Activated effector memory CD4-positive, alpha-beta T cell treated with Interleukin-2 at 50 U/mL for 16 hours (primary cell): Measurements from ENCODE around the gene SLC1A3.

ENCODE experiments used
- DNase-seq: peaks from one replicate; pipeline ENCODE4 v3.0.0-alpha.2; 2020

The SLC1A3 gene

DNA sequence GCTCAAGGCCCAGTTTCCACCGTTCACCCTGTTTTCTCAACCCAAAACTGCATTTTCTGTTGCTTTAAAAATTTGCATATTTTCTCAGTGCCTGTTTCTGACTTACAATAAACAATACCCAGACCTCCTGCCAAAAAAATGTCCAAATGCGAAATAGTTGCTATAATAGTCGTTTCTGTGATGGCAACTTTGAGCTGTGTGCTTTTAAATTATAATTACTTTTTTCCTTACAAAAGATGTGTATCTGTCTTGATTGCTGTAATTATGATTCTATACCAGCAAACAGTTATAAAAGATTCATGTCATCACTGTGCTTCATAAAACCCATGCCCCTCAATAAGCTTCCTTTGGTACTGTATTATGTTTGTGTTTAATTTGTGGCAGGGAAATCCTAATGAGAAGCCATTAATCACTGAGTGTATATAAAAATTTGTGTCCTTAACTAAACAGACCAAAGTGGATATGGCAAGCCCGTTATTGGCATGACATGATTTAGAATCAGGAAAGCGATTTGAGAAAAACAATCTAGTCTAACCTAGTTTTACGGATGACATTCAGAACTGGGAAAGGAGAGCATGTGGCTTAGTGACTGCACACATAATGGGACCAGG is 5.4 kb upstream of the SLC1A3 start:
- no peak for DNase-seq

DNA sequence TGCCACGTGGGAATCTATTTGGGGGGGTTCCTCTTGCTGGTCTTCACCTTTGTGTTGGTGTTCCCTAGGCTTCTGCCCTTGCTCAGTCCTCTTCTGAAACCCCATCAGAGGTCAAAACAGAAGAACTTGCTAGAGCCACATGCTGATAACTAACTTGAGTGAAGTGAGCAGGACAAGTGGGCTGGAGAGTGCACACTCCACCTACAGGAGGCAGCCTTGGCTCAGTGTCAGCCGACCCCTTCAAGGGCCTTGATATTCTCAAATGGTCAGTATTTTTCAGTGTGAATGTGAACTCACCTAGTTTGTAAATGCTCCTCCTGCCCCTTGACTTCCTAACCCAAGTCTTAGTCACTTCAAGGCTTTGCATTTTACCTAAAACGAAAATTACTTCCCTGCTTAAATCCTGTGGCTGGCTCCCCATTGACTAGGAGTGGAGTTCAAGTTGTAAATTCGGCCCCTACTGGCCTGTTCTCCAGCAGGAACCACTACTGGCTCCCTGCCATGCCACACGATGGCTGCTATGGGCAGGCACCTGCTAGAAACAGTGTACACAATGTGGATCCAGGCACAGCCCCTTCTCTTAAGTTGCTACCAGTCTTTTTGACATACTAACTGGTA is 3.6 kb upstream of the SLC1A3 start:
- no peak for DNase-seq

DNA sequence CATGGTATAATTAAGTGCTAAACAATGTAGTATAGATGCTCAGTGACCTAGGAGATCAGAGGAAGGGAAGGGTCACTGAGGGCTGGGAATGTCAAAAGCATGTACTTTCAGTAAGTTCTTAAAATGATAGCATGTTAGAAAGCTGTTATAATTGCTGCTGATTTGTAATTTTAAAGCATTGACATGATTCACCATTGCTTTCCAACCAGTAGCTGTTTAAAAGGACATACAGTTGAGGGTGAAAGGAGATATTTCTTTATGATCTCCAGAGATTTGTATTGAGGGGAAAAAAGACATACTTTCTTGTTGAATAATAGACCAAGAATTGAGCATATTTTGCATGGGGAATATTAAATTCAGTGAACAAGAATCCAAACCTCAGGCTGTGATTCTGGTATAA is 1.2 kb upstream of the SLC1A3 start:
- no peak for DNase-seq

DNA sequence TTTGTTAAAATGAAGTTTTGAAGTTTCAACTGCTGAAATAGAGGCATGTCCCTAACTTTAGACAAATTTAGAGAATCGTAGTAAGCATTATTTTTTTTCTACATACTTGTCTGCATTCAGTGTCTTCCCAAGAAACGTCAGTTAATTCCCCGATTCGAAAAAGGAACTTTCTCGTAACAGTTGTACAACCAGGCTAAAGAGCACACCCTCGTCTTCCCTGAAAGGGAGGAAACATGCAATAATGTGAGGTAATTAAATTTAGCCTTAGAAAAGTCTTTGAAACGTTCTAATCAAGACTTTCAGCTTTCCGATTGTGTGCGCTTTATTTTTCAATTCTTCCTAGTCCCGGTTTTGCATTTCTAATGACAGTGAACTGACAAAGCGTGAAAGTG is 374 bp upstream of the SLC1A3 start:
- no peak for DNase-seq

DNA sequence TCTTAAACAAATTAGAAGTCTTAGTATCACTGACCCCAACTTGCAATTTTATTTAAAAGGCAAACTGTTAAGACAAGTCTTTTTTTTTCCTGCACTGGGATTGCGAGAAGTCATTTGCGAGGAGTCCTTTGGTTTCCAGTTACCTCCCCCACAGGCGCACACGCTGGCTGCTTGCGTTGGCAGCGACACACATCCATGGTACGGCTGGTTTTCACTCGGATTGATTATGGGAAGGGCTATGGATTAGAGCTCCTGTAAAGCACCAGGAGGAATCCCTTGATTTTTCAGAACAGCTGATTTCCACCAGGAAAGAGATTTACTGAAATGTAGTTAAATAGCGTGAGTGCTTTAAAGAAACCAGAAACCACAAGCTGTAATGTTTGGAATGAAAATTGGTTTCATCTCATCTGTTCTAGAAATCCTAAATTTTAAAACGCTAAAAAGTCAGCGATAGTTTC is 737 bp downstream of the SLC1A3 start:
- no peak for DNase-seq

DNA sequence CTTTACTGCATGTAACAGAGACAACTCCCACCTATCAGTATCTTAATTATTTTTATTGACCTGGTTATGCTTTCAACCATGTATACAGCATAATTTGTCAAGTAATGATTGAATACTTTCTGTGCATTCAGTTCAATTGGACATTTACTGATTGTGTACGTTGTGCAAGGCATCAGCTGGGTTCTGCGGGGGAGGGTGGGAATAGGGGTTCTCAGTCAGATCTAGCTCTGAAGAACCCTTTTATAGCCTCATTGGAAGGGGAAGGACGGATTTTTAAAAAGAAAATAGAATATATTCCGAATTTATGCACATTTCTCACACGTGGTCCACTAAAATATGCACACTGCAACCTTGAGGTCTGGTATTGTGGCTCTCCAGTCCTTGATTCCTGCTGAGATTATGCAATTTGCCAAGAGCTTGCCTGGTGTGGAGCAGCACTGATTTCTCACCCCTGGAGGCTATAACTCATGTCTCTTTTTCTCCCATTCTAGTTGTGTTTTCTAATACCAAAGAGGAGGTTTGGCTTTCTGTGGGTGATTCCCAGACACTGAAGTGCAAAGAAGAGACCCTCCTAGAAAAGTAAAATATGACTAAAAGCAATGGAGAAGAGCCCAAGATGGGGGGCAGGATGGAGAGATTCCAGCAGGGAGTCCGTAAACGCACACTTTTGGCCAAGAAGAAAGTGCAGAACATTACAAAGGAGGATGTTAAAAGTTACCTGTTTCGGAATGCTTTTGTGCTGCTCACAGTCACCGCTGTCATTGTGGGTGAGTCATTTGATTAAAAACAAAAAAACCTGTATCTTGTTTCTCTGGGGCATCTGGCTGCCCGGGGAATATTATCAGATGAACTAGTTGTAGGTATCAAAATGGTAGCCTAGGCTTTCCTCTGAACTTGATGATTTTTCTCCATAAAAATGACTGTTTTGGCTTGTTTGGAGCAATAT is 1.7 kb downstream of the SLC1A3 start:
- DNase-seq, result no peak

DNA sequence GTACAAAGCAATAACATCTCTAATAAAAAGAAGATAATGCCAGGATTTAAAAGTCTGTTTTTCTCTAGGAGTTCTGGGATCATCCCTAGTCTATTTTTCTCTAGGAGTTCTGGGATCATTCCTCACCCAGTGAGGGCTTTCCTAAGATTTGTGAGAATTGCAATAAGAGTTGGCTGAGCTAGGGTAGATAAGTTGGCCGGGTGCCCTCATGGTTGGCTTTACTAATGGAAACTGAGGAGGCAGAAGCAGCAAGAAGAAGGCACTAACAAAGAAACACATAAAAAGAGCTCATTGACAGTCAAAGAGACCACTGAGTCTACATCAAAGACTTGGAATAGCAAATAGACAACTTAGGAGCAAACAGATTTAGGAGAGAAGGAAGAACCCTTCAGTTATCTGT is 4.2 kb downstream of the SLC1A3 start:
- DNase-seq, result no peak

DNA sequence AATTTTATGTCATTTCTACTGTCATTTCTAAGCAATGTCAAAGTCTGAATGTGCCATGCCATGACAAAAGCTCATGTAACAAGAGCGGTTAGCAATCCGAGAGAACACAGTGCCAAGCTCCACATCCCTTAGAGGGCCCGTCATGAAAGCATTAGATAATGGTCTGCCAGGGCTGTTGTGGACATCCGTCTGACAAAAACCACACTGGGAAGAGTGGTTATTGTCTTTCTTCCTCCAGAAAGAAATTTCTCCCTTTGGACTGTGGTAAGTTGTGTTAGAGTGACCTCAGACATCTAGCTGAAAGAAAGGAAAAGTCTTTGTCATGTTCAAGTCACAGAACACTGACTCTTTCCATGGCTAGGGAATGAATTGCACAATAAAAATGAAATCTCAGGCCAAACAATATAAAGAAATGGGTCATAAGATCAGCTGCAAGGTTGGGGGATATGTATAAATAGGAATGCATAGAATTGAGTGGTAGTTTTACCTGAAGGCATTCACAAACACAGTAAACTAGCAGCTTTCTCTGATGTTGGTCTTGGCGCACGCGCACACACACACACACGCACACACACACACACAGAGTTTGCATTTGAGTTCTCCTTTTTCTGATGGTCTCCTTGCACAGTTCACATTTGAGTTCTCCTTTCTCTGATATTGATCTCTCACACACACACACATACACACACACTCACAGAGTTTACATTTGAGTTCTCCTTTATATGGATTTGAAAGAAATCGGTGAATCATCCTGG is 5.3 kb downstream of the SLC1A3 start:
- no peak for DNase-seq

DNA sequence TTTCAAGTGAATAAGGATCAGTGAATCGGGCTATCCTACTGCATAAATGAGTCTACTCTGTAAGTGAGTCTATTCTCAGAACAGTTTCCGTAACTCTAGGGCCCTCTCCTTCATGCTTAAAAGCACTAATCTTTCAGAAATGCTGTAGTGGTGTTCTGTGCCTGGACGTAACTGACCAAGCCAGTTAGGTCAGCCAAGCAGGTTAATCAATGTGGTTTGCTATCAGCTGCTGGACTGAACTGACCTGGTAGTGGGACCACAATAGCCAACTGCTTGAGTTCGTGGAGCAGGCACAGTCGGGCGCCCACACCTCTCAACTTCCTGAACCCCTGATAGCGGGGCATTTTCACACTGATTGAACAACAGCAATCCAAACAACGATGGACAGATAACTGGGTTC is 6.8 kb downstream of the SLC1A3 start:
- no peak for DNase-seq

DNA sequence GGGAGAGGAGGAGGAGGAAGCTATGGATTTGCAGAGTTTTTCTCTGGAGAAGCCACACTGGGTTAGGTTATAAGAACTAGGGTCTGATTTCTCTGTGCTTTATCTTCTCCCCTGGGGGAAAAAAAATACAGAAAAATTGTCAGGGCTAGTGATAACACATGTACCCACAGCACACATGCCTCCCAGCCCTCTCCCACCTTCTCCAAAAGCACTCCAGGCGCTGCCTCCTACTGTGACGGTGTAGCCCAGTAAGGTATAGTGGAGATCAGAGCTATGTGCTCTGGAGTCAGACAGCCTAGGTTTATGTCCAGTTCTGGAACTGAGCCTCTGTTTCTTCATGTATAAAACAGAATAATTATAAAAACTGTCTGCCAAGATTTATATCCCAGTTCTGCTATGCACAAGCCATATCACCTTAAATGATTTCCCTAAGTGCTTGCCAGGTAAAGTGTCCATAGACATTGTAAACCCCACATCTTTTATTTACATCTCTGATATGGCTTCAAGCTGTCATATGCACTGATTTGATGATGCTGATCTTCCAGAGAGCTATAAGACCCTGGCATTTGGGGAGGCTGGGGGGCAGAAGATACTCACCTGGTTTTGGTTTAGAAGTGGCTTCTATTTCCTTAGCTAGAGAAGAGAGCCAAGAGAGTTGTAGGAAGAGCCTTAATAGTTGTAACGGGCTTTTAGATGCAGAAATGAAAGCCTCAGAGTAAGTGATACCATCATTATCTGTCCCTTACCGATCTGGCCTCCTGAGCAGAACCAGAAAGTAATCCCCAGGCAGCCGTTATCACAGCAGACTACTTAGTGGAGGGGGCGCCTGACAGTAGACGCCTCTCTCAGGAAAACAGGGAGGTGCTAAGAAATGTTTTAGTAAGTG is 7.6 kb downstream of the SLC1A3 start:
- DNase-seq, result no peak

DNA sequence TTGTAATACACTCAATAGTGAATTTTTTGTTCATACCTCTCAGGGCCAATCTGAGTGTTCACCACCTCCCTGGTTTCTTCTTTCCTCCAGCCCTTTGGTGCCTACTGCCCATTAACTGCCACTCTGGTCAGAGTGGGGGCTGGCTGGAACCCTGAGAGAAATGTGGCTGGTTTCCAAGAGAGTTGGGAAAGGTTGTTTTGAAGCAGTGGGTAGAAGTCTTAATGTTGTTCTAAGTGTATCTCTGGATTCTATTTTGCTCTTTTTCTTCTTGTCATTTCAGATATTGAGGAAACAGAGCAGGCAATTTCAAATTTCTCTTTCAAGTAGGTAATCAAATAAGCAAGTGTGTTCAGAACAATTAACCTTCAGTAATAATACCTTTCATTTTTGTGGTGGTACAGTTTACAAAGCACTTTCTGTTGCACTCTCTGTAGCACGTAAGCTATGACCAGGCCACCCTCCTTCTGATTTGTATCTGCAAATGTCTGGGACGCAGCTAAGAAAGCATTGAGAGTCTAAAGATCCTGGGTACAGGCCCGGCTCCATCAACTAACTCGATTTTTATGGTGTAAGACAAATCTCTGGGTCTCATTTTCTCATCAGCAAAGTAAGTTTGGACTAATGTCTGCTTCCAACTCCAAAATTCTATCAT is 8.4 kb downstream of the SLC1A3 start:
- DNase-seq, result no peak

DNA sequence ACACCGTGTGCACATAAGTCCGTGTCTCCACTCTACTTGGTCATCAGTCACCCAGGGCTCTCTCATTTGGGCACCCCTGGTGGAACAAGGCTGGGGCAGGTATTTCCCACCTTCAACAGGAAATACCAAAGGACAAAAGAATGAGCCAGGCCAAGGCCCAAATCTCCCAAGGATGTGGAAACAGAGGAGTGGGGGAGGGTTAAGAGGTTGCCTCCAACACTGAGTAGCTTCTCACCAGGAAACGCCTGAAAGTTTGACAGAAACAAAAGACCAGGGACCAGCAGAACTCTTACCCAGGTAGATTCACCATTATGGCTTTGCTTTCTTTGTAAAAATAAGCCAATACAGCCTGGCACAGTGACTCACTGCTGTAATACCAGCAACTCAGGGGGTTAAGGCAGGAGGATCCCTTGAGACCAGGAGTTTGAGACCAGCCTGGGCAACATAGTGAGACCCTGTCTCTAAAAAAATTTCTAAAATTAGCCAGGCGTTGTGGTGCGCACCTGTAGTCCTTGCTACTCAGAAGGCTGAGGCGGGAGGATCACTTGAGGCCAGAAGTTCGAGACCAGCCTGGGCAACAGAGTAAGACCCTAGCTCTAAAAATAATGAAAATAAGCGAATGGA is 12.7 kb downstream of the SLC1A3 start:
- no peak for DNase-seq

DNA sequence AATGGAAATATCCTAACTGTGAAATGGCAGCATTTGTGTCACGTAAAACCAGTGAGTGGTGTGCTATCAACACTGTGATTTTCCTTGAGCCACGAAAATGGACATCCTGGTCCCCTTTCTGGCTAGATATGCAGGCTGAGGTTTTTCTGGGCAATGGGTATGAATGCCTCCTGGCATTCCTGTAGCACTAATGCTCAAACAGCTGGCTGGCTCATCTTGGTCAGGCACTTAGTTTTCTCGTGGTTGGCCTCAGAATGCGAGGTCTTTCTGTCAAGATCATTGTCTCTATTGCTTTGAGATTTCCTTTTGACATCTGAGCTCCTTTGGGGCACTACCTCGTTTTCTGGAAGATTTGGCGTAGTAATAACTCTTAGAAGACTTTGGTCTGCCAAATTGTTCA is 15.6 kb downstream of the SLC1A3 start:
- no peak for DNase-seq

DNA sequence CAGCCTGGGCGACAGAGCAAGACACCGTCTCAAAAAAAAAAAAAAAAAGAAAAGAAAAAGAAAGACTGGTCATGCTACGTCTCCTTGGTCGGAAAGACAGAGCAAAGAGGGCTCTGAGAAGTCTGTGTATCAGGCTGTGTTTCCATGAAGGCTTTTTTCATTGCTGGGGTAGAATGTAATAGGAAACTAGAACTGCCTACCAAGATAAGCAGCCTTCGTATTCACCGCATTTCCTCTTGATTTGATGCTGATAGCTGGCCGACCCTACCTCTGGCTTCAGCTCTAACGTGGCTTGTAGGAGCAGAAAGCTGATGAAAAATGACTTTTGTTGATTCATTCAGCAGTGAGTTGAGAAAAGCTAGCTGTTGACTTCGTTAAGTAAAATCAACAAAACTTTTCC is 17.4 kb downstream of the SLC1A3 start:
- DNase-seq, result no peak

DNA sequence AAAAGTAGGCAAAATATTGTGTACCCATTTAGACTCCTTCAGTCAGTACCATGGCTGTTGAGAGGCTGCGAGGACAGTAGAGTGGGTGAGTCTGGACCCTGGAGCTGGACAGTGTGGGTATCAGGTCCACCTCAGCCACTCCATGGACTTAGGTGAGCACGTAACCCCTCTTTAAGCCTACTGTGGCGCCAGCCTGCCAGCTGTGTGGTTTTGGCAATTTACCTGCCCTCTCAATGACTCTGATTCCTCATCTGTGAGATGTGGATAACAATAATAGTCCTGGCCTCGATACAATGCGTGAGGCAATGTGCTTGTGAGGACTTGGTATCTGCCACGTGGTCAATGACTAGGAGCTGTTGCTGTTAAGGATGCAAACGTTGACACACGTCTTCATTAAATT is 17.9 kb downstream of the SLC1A3 start:
- DNase-seq, result no peak

DNA sequence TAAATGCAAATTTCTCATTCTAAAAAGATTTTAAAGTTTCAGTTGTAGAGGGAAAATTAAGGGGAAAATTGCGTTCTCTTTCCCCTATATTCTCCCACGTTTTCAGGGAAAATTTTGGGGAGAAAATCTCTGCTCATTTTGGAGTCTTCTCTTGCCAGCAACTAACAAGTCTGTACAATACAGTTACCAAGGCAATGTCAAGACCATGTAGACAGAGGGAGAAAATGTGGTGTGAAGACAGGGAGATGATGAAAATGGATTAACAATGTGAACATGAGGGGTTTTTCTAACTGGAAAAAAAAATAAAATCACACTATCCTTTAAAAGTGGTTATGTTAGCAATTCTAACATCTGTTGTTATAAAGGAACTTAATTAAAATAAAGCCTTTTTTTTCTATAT is 22.3 kb downstream of the SLC1A3 start:
- DNase-seq, result no peak

DNA sequence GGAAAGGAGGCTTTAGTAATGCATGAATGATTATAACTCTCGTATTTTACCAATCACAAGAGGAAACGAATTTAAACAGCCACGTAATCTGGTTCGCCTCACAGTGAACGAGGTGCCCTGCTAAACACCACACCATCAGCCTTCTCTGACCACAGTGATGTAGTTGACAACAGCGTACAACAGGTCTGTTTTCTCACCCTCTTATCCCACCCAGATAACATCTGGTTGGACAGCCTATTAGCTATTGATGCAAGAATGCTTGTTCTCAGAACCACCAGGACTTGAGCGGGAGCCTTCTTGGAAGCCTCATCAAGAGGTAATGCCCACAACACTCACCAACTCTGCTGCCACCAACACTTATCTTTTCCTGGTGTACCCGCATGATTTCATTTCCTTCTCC is 23.3 kb downstream of the SLC1A3 start:
- DNase-seq, result no peak

DNA sequence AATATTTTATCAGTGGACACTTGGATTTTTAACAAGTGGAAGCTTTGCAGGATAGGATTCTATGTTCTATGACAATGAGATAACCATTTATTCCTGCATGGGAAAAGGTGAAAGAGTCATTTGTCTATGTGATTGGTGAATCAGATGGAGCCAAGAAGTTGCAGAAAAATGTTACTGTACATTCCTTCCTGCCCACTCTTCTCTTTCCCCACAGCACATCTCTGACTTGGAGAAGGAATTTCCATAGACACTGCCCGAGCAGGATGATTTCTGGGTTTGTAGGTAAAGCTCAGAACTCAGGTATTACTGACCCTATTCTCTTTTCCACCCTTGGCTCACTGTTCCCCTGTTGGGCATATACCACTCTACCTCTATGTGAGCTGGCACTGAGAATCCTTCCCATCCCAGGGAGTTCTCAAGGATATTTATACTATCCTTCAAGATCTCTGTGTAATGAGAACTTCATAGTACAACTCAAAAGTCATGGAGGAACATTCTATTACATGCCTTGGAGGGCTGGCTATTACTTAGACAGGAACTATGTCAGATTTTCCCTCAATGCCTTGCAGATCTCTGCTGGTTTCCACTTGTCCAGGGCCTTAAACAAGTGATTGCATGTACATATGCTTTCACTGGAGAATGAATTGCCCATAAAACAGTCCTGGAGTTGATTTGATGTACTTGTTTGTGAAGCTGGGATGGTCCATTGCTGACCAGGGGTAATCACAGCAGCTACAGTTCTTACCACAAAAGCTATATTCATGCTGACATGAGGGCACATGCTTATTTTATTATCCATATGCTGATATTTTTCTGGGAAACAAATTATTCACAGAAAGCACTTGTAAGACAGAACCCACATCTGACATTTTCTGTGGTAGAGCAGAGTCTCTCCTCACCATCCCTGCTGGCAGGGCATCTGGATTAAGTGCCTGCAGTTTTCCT is 24.1 kb downstream of the SLC1A3 start:
- DNase-seq, result no peak

DNA sequence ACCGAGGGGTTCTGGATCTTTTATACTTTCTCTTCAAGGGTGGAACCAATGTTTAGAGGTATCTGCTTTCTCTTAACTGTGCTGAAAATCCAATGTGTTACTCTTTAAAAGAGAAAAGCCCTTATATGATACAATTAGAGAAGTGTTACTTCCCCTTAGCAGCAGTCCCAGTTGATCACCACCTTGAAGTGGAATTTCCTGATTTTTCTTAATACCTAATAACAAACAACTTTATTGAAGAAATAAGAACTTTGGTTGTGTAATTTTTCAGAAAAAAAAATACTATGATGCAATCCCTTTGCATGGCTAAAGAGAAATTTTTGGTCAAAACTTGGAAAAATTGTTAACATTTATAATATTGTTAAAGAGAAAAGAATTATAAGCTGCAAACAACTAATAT is 24.7 kb downstream of the SLC1A3 start:
- no peak for DNase-seq
